ENCODE results near the gene PRDM11.
A peak's percentile ranks its signal among the peaks of the same experiment; 100 is the strongest.

The PRDM11 gene

DNA sequence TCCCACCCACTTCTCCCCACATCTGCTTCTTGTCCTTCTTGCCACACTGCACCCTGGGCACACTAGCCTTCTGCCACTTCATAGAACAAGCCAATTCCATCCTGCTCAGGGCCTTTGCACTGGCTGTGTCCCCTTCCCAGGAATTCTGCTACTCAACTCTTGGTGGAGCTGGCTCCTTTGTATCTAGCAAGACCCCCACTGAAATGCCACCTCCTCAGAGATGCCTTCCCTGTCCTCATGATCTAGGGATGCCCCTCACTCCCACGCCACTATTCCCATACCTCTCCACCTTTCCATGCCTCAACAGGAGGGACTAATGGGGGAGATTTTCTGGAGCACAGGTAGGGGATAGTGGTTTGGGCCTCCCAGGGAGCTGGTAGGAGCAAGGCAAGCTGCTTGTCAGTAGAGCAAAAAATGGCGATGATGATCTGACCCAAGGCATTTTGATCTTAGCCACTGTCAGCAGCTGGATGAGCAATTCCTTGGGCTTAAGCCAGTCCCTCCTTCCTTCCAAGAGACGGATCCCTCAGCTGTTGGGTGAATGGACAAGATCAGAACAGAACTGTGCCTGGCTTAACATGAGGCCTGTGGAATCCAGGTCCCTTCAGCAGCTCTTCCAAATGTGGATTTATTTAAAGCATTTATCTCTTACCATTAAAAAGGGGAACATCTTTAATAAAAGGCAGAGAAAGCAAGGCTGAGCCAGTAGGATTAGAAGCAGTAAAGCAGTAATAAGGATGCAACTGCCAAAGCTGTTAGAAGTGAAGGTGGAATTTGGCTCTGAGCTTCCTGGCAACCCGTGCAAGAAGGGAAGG lies 4.0 kb upstream of the PRDM11 start:
- peak in 1 of 2 experiments; percentile 6 for DNase-seq

DNA sequence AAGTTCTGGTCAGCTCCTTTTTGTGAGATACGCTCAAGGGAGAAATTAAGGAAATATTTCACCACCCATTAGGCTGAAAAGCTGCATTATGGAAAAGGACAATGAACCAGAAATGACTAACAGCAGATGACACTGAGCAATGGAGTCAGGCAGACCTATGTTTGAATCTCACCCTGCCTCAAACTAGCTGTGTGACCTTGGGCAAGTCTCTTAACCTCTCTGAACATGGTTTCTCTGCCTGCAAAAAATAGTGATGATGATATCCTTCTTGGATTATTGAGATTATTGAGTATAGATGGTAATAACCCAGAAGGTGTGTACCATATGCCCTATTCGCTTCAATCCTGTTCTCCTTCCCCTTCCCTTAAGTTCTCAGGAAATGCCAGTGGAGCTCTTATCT lies 2.9 kb upstream of the PRDM11 start:
- DNase-seq: no peak

- peak; percentile 12 to 13 for DNase-seq
Measured at GRCh38 chr11:45144126-45145082, 2.0 kb upstream of the PRDM11 start.

- peak in 1 of 2 experiments; percentile 16 for DNase-seq
Measured at GRCh38 chr11:45145083-45145378, 1.4 kb upstream of the PRDM11 start.

GRCh38 chr11:45145379-45146071 lies 914 bp upstream of the PRDM11 start:
- DNase-seq: peak; percentile 22 to 23

DNA sequence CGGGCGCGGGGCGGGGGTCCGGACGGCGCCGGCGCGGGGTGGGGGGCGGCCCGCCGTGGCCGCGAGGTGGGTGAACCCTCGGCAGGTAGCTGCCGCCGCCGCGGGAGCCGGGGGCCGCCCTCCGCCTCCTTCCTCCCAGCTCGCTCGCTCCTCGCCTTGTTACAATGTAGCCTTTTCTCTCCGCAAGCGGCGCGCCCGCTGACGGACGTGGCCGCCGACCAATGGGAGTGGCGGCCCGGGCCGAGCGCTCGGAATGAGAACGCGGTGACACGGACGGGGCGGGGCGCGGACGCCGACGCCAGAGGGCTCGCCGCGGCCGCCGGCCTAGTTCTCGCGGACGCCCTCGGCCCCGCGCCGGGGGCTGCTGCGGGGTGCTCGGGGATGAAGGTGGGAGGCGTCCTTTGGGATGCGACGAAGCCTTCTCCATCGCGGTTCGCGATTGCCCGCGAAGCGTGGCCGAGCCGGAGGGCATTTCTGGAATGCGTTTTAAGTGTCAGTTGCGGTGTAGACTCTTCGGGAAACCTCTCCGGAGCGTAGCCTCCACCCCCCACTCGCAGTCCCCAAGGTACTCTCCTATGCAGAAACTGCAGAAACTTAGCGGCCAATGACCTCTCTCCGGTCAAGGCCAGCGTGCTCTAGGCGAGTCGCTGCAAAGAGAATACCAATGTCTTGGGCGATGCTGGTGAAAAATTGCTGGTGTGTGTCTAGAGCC lies 734 bp downstream of the PRDM11 start:
- DNase-seq: peak; percentile 94

GRCh38 chr11:45147891-45148675 lies 1.6 kb downstream of the PRDM11 start:
- peak; percentile 12 to 17 for DNase-seq

GRCh38 chr11:45149483-45150056 lies 3.1 kb downstream of the PRDM11 start:
- peak; percentile 9 to 16 for DNase-seq

GRCh38 chr11:45150301-45150700 lies 3.9 kb downstream of the PRDM11 start:
- DNase-seq: peak; percentile 7 to 10

GRCh38 chr11:45150943-45151342 lies 4.5 kb downstream of the PRDM11 start:
- DNase-seq: peak; percentile 6 to 11

GRCh38 chr11:45151362-45151982 lies 5.0 kb downstream of the PRDM11 start:
- peak; percentile 6 to 7 for DNase-seq

GRCh38 chr11:45152740-45153595 lies 6.5 kb downstream of the PRDM11 start:
- peak; percentile 5 to 8 for DNase-seq

- peak in 1 of 2 experiments; percentile 7 for DNase-seq
Measured at GRCh38 chr11:45154276-45154675, 7.8 kb downstream of the PRDM11 start.

- no peak for DNase-seq
Measured at GRCh38 chr11:45155058-45155551, 8.7 kb downstream of the PRDM11 start.

DNA sequence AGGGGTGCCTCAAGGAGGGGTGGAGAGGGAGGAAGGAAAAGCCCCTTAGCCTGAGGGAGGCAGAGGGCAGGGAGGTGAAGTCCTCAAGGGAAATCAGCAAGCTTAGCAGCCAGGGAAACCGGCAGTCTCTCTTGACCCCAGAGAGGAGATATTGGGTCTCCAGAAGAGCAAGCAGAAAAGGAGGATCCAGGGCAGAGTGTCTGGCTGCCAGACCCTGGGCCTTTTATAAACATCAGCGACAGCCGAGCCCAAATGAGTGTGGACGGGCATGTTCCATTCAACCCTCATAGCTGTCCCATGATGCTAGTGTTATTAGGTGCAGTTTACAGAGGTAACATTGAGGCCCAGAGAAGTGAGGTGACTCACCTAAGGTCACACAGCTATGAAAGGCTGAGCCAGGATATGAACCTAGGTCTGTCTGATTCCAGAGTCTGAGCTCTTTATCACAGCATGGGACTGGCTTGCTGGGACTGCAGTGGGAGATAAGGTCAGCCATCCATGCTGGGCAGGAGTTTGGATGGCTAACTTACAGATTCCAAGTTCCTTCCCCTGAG lies 9.3 kb downstream of the PRDM11 start:
- peak in 1 of 2 experiments; percentile 5 for DNase-seq

DNA sequence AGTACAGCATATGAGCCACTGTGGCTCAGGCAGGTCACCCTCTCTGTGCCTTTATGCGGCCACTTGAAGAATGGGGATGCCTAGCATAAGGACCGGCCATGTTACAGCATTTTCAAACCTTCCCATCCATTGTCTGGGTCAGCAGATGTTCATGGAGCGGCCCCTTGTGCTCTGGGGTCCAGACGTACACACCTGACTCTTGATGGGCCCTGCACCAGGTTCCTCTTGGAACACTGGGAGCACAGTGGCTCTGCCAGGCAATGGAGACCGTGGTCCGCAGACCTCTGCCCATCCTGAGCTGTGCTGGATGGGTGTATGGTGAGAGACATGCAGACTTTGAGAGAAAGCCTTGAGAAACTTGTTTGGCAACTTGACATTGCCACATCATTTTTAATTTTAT lies 9.8 kb downstream of the PRDM11 start:
- DNase-seq: peak; percentile 7

GRCh38 chr11:45156741-45157140 lies 10.3 kb downstream of the PRDM11 start:
- peak in 1 of 2 experiments; percentile 1 for DNase-seq

GRCh38 chr11:45157247-45158209 lies 11.1 kb downstream of the PRDM11 start:
- DNase-seq: peak; percentile 10 to 14
